SU-DHL-6 (cell line): ENCODE results near the gene PRAC2.

ENCODE experiments used
- EZH2phosphoT487 ChIP-seq: fragments of 200-600 bp; sonication (generic), shearing (Covaris generic); conservative IDR thresholded peaks from 2 replicates; pipeline ENCODE4 v1.6.1; 2018; ENCODE audit warnings: mild to moderate bottlenecking, antibody characterized with exemption, low read length, moderate library complexity, mixed read lengths
- TF ChIP-seq, protein P1 (sequence below): fragments of 200-600 bp; sonication (generic); IDR thresholded peaks from one replicate; pipeline ENCODE4 v1.5.1; 2017; ENCODE audit warnings: antibody characterized with exemption, mild to moderate bottlenecking, low read length, moderate library complexity; ENCODE audit not compliant: insufficient read depth, poor library complexity, severe bottlenecking

- TF ChIP-seq, protein P1, sequence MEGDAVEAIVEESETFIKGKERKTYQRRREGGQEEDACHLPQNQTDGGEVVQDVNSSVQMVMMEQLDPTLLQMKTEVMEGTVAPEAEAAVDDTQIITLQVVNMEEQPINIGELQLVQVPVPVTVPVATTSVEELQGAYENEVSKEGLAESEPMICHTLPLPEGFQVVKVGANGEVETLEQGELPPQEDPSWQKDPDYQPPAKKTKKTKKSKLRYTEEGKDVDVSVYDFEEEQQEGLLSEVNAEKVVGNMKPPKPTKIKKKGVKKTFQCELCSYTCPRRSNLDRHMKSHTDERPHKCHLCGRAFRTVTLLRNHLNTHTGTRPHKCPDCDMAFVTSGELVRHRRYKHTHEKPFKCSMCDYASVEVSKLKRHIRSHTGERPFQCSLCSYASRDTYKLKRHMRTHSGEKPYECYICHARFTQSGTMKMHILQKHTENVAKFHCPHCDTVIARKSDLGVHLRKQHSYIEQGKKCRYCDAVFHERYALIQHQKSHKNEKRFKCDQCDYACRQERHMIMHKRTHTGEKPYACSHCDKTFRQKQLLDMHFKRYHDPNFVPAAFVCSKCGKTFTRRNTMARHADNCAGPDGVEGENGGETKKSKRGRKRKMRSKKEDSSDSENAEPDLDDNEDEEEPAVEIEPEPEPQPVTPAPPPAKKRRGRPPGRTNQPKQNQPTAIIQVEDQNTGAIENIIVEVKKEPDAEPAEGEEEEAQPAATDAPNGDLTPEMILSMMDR, result peak; percentile 60
- TF ChIP-seq EZH2phosphoT487, result no peak
Measured at GRCh38 chr17:48724251-48725003, 1.4 kb downstream of the PRAC2 start.
